ENCODE measurements around the gene RTN3.

DNA sequence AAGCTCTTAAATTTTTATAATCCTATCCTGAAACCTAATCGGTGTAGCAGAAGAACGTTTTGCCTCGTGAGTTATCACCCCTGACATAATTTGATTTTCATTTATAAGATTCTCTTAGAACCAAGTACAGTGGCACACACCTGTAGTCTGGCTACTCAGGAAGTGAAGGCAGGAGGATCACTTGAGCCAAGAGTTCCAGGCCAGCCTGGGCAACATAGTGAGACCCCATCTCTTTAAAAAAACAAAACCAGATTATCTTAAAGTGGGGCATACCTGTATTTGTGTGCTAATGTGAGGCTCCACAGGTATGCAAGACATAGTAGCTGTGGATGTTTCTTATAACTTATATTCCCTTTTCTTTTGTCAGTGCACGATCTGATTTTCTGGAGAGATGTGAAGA, 68.3 kb downstream of the RTN3 start:
- TF ChIP-seq CTCF (IDR thresholded peaks at IDR 0.05) (no peak), POLR2A (IDR thresholded peaks at IDR 0.05) (no peak)
